Activated CD4-positive, alpha-beta T cell treated with anti-CD3 and anti-CD28 coated beads, Interleukin-2, amount 50 U/mL, for 48 hours (primary cell): ENCODE data around the gene ZNF835.

Source experiments
- DNase-seq, 2 experiments: peaks; one replicate each; pipeline ENCODE4 v3.0.0-alpha.2; 2020

Gene ZNF835

GRCh38 chr19:56661248-56661647 is 10.3 kb downstream of the ZNF835 start:
- no peak for DNase-seq

- no peak for DNase-seq
These were observed 11.0 kb downstream of the ZNF835 start for GRCh38 chr19:56660381-56661107.

- no peak for DNase-seq
These were observed 17.4 kb downstream of the ZNF835 start for GRCh38 chr19:56654151-56654550.

- no peak for DNase-seq
These were observed 28.0 kb downstream of the ZNF835 start for GRCh38 chr19:56643460-56643955.

GRCh38 chr19:56642711-56643459 is 28.7 kb downstream of the ZNF835 start, which contains the start of gene SMIM17:
Gene SMIM17 (plus strand): TSS chr19:56643159. CDS start chr19:56645668, 2,509 bp downstream.
- DNase-seq = no peak

- DNase-seq = no peak
These were observed 32.3 kb downstream of the ZNF835 start for GRCh38 chr19:56639217-56639616.

GRCh38 chr19:56637976-56638555 is 33.5 kb downstream of the ZNF835 start:
- peak; percentile 44 to 62 for DNase-seq

- no peak for DNase-seq
These were observed 38.5 kb downstream of the ZNF835 start for GRCh38 chr19:56633021-56633420.

- DNase-seq = no peak
These were observed 45.8 kb downstream of the ZNF835 start for GRCh38 chr19:56625708-56626107.

- DNase-seq = no peak
These were observed 48.6 kb downstream of the ZNF835 start for GRCh38 chr19:56623006-56623405.

GRCh38 chr19:56622374-56622773 is 49.2 kb downstream of the ZNF835 start:
- no peak for DNase-seq

GRCh38 chr19:56619121-56619520 is 52.4 kb downstream of the ZNF835 start:
- no peak for DNase-seq

GRCh38 chr19:56617531-56617930 is 54.0 kb downstream of the ZNF835 start:
- DNase-seq = no peak

GRCh38 chr19:56613639-56614038 is 57.9 kb downstream of the ZNF835 start:
- no peak for DNase-seq

GRCh38 chr19:56612737-56613136 is 58.8 kb downstream of the ZNF835 start:
- DNase-seq = no peak
